GM12878 (cell line): Measurements from ENCODE around the gene HVCN1. TPM values are rescaled to one million over a fixed set of nuclear protein-coding genes. Genes with fewer than 3 reads are reported as not detected.

Experiments
- ATAC-seq: fragments of 200-7000 bp; cut with Tn5 transposase; 3 replicates; pipeline ENCODE4 v1.9.1; 2020; ENCODE audit warnings: mild to moderate bottlenecking, moderate library complexity
- BruUV-seq: library from RNA; stranded (reverse); fragments of 400-500 nt; replicated peaks from 2 replicates; lab custom pipeline; 2021; lab: Mats Ljungman, UMichigan
- CTCF ChIA-PET: fragments of 300-600 bp; sonication (Branson Sonifier 250); formaldehyde crosslinking; extraction: SDS; loops from one replicate; lab custom pipeline; 2021; ENCODE audit warnings: inconsistent platforms; lab: Yijun Ruan, JAX
- POLR2A ChIA-PET: fragments of 350-600 bp; formaldehyde crosslinking; extraction: SDS; loops from one replicate; lab custom pipeline; 2021; ENCODE audit warnings: inconsistent platforms; lab: Charles Lee
- RAD21 ChIA-PET: fragments of 300-600 bp; sonication (Branson Sonifier 250); formaldehyde crosslinking; loops from one replicate; lab custom pipeline; 2023; ENCODE audit warnings: antibody characterized with exemption; ENCODE audit not compliant: unreplicated experiment; lab: Charles Lee
- SMC1A ChIA-PET: fragments of 300-600 bp; sonication (Branson Sonifier 250); formaldehyde crosslinking; loops from one replicate; lab custom pipeline; 2023; ENCODE audit not compliant: unreplicated experiment, uncharacterized antibody; lab: Charles Lee
- DNase-seq: peaks from one replicate; pipeline ENCODE4 v3.0.0-alpha.2; 2011; ENCODE audit warnings: low read depth, low spot score
- FAIRE-seq: peaks from 3 replicates; lab custom pipeline; 2011; peaks lifted over from hg19 to GRCh38; lab: Jason Lieb, UNC
- H2AFZ ChIP-seq: 2 replicates; pipeline ENCODE4 v1.6.0; 2011; ENCODE audit warnings: low read depth, low read length, control low read depth; ENCODE audit not compliant: control insufficient read depth
- H3K27ac ChIP-seq: 2 replicates; pipeline ENCODE4 v1.5.1; 2011; ENCODE audit warnings: control low read depth; ENCODE audit not compliant: control insufficient read depth, insufficient read depth
- H3K27me3 ChIP-seq, 2 experiments: replicated peaks in 1 of 2; 2 replicates each; pipeline versions ENCODE4 v1.6.0 to v1.6.1; 2011; ENCODE audit warnings: low read length in 1 of 2; ENCODE audit not compliant: control insufficient read depth in 2 of 2, insufficient read depth in 2 of 2
- H3K36me3 ChIP-seq, 2 experiments: 2 replicates each; pipeline ENCODE4 v1.5.1; 2011; ENCODE audit warnings: low read length in 1 of 2; ENCODE audit not compliant: control insufficient read depth in 2 of 2, insufficient read depth in 2 of 2
- H3K4me1 ChIP-seq: 2 replicates; pipeline ENCODE4 v1.6.1; 2011; ENCODE audit warnings: mild to moderate bottlenecking, low read length, moderate library complexity, mixed read lengths; ENCODE audit not compliant: control insufficient read depth, insufficient read depth
- H3K4me2 ChIP-seq: 2 replicates; pipeline ENCODE4 v1.6.0; 2011; ENCODE audit warnings: control low read depth; ENCODE audit not compliant: control insufficient read depth, insufficient read depth
- H3K4me3 ChIP-seq: fragments of 200-600 bp; sonication (generic); 2 replicates; pipeline ENCODE4 v1.5.1; 2016
- H3K79me2 ChIP-seq: 2 replicates; pipeline ENCODE4 v1.6.0; 2011; ENCODE audit warnings: low read length; ENCODE audit not compliant: control insufficient read depth, insufficient read depth
- H3K9ac ChIP-seq: 2 replicates; pipeline ENCODE4 v1.8.0; 2011; ENCODE audit warnings: low read length, control low read depth, mixed read lengths; ENCODE audit not compliant: control insufficient read depth, insufficient read depth
- H3K9me3 ChIP-seq: replicated peaks from 3 replicates; pipeline ENCODE4 v1.5.1; 2011; ENCODE audit warnings: mild to moderate bottlenecking, low read length; ENCODE audit not compliant: control insufficient read depth, insufficient read depth
- H4K20me1 ChIP-seq: 2 replicates; pipeline ENCODE4 v1.6.0; 2011; ENCODE audit not compliant: control insufficient read depth, insufficient read depth
- BRCA1 ChIP-seq: IDR thresholded peaks from 2 replicates; pipeline ENCODE4 v1.6.1; 2011; ENCODE audit warnings: low read depth, low read length, improper control_type of control experiment
- CBFB ChIP-seq: IDR thresholded peaks from 2 replicates; pipeline ENCODE4 v1.6.1; 2016; ENCODE audit warnings: antibody characterized with exemption, low read depth
- CREB1 ChIP-seq: IDR thresholded peaks from 2 replicates; pipeline ENCODE4 v1.6.1; 2012; ENCODE audit warnings: low read depth, mild to moderate bottlenecking, inconsistent platforms
- EGR1 ChIP-seq, 2 experiments: IDR thresholded peaks; 1 replicate in 1 of 2; 2 replicates in 1 of 2; pipeline ENCODE4 v1.6.1; 2011 to 2012; ENCODE audit warnings: low read depth in 2 of 2, low read length in 2 of 2, borderline replicate concordance in 1 of 2, mild to moderate bottlenecking in 1 of 2, moderate library complexity in 1 of 2
- EZH2 ChIP-seq: IDR thresholded peaks from 2 replicates; pipeline ENCODE4 v1.6.1; 2012; ENCODE audit warnings: low read depth, mild to moderate bottlenecking, control low read depth, inconsistent platforms, low read length, borderline replicate concordance; ENCODE audit not compliant: control insufficient read depth
- GABPA ChIP-seq: IDR thresholded peaks from 2 replicates; pipeline ENCODE4 v1.6.1; 2014; ENCODE audit warnings: antibody characterized with exemption, low read depth, mild to moderate bottlenecking, inconsistent platforms
- JUNB ChIP-seq: IDR thresholded peaks from 2 replicates; pipeline ENCODE4 v1.6.1; 2016; ENCODE audit warnings: antibody characterized with exemption, mild to moderate bottlenecking
- PML ChIP-seq: IDR thresholded peaks from 2 replicates; pipeline ENCODE4 v1.6.1; 2012; ENCODE audit warnings: low read length, inconsistent platforms
- POLR2A ChIP-seq: IDR thresholded peaks from 2 replicates; pipeline ENCODE4 v1.6.1; 2011; ENCODE audit warnings: low read depth, mild to moderate bottlenecking, low read length
- SIN3A ChIP-seq: IDR thresholded peaks from 2 replicates; pipeline ENCODE4 v1.6.1; 2012; ENCODE audit warnings: low read depth, low read length, improper control_type of control experiment
- SMARCA5 ChIP-seq: fragments of 450-650 bp; IDR thresholded peaks from 2 replicates; pipeline ENCODE4 v1.6.1; 2017; ENCODE audit warnings: mild to moderate bottlenecking
- YBX1 ChIP-seq: fragments of 450-650 bp; IDR thresholded peaks from 2 replicates; pipeline ENCODE4 v1.6.1; 2016; ENCODE audit warnings: antibody characterized with exemption
- ZNF217 ChIP-seq: fragments of 450-650 bp; IDR thresholded peaks from 2 replicates; pipeline ENCODE4 v1.6.1; 2017; ENCODE audit warnings: antibody characterized with exemption, mild to moderate bottlenecking
- WGBS: methylation state at CpG from one replicate; pipeline ENCODE4 v1.1.6; 2016; ENCODE audit warnings: low lambda C conversion rate; ENCODE audit not compliant: insufficient replicate concordance, insufficient coverage; ENCODE audit errors: missing lambda C conversion rate; 5-methylcytosine and 5-hydroxymethylcytosine counted together
- in situ Hi-C: fragments of 300-500 bp; cut with MboI; formaldehyde crosslinking; loops from 9 replicates; pipeline ENCODE4 v1.14.3; 2018; ENCODE audit warnings: mixed read lengths
- intact Hi-C: fragments of 100-400 bp; cut with micrococcal nuclease; formaldehyde crosslinking; loops from one replicate; pipeline ENCODE4 v1.14.2; 2022; ENCODE audit not compliant: unreplicated experiment
- polyA plus RNA-seq, 11 experiments: library from polyadenylated mRNA; depleted of rRNA in 4 of 11; unstranded in 6 of 11; stranded (reverse) in 5 of 11; fragments of >200 nt; fragmentation: Nextera tagmentation in 4 of 11; fragmentation: Illumina TruSeq in 1 of 11; extraction: Ambion mirVana in 4 of 11; extraction: Trizol in 1 of 11; gene quantifications; 1 replicate in 1 of 11; 2 replicates in 10 of 11; pipeline versions ENCODE4 v1.2.1 to v1.2.3, GENCODE V29; 2011 to 2016; ENCODE audit warnings: inconsistent platforms in 2 of 11, missing spikeins in 2 of 11, low read depth in 1 of 11
- total RNA-seq, 4 experiments: library from RNA; depleted of rRNA in 3 of 4; stranded (reverse); fragments of >200 nt in 3 of 4; fragmentation: Illumina TruSeq in 1 of 4; extraction: Trizol in 1 of 4; gene quantifications; 2 replicates each; pipeline versions ENCODE4 v1.2.1 to v1.2.3, GENCODE V29; 2013 to 2021

Gene HVCN1
- total and polyA plus RNA-seq, 10 of the 15 experiments (the other 5 are each of a cell fraction or from before 2014, with no cell fraction given), result 27.8 to 181 (median 103) TPM

GRCh38 chr12:110677982-110678381, 10.9 kb downstream of the HVCN1 start:
- H4K20me1 ChIP-seq, result no peaks in the 10 kb centered on the region
- H3K27me3 ChIP-seq, result no peaks in the 10 kb centered on the region
- peaks cover 6% of the 10 kb centered on the region; the same call in 1 of the 3 replicates for H3K9me3 ChIP-seq
- FAIRE-seq (no peak), ATAC-seq (peak; percentile 23), DNase-seq (no peak)
- TF ChIP-seq EGR1 (IDR thresholded peaks at IDR 0.05; ENCODE audit: borderline replicate concordance in 1 of 2, low read depth in 2 of 2, low read length in 2 of 2) (no peak), BRCA1 (no peak), SIN3A (no peak), EZH2 (no peak), CREB1 (no peak), PML (no peak), SMARCA5 (peak; percentile 93), GABPA (no peak), JUNB (no peak), YBX1 (no peak), POLR2A (0 out of 2 replicates have a peak, but pooled peaks have one; percentile 6), ZNF217 (peak; percentile 70), CBFB (no peak)
- 12% methylated on average over 4 of the region's 4 CpGs for whole genome bisulfite sequencing
- CTCF ChIA-PET, result interaction anchor here (0.6 to 2.8 kb wide), 7 partner anchors 8 to 20 kb away, joined by 3 to 12 read pairs (median 6); no protein-coding TSS in a partner anchor
- no TSS peak for BruUV-seq
- H2AFZ ChIP-seq, result no peak overlapping the region; the same call in 1 of the 2 replicates
- POLR2A ChIA-PET, result interaction anchor here (0.7 to 4.9 kb wide), 11 partner anchors 9 to 143 kb away, joined by 3 to 78 read pairs (median 7); partner anchors contain the start of genes HVCN1 and TCTN1
- H3K79me2 ChIP-seq, result peaks cover 41% of the 10 kb centered on the region
- in situ Hi-C loops, result no loop called here
- H3K4me3 ChIP-seq, result peak overlapping the region; percentile 42
- H3K4me1 ChIP-seq, result peaks cover 68% of the 10 kb centered on the region
- intact Hi-C loops, result loop anchor here (1.0 kb wide), 1 partner anchor 8 kb away; no protein-coding TSS in a partner anchor
- H3K27ac ChIP-seq, result peak overlapping the region; percentile 87
- H3K36me3 ChIP-seq, result peaks cover 11 to 26% of the 10 kb centered on the region in 2 experiments
- SMC1A ChIA-PET, result interaction anchor here (0.6 to 8.3 kb wide), 16 partner anchors 9 to 175 kb away, joined by 3 to 80 read pairs (median 6); partner anchors contain the start of gene HVCN1
- RAD21 ChIA-PET, result interaction anchor here (0.7 to 5.1 kb wide), 12 partner anchors 9 to 65 kb away, joined by 3 to 42 read pairs (median 5); partner anchors contain the start of gene TCTN1
- peak overlapping the region; percentile 59; the same call in 1 of the 2 replicates for H3K9ac ChIP-seq
- peak overlapping the region; percentile 92 for H3K4me2 ChIP-seq
